Measurements from ENCODE around the gene SLC25A12.
"Not testable (repeated sequence)": the region's sequence is repeated elsewhere in the genome, so short reads cannot be mapped to it uniquely, and the experiment has no call there.

The SLC25A12 gene

GRCh38 chr2:171893824-171894611 is at the start of gene SLC25A12:
Gene SLC25A12, minus strand, starts transcription at chr2:171894244. Its CDS starts 30 bp downstream, at chr2:171894214.
- DNase-seq, result peak; percentile 64

GRCh38 chr2:171941316-171941699 is 47.3 kb upstream of the SLC25A12 start:
- DNase-seq, result no peak

- DNase-seq, result no peak
These were observed 45.7 kb upstream of the SLC25A12 start for GRCh38 chr2:171939743-171940071.

GRCh38 chr2:171939058-171939742 is 45.2 kb upstream of the SLC25A12 start:
- no peak for DNase-seq

- DNase-seq, result no peak
These were observed 36.3 kb upstream of the SLC25A12 start for GRCh38 chr2:171930385-171930784.

- DNase-seq, result no peak
These were observed 30.3 kb upstream of the SLC25A12 start for GRCh38 chr2:171924170-171924942.

- no peak for DNase-seq
These were observed 29.2 kb upstream of the SLC25A12 start for GRCh38 chr2:171923206-171923605.

GRCh38 chr2:171922230-171923022 is 28.4 kb upstream of the SLC25A12 start, which contains the start of gene HAT1:
Gene HAT1, plus strand, starts transcription at chr2:171922461. Its CDS starts 40 bp downstream, at chr2:171922501.
- peak; percentile 95 for DNase-seq

GRCh38 chr2:171921970-171922229 is 27.9 kb upstream of the SLC25A12 start:
- DNase-seq, result no peak

GRCh38 chr2:171919453-171919852 is 25.4 kb upstream of the SLC25A12 start:
- DNase-seq, result no peak

- DNase-seq, result no peak
These were observed 19.5 kb upstream of the SLC25A12 start for GRCh38 chr2:171913517-171913916.

- DNase-seq, result no peak
These were observed 16.4 kb upstream of the SLC25A12 start for GRCh38 chr2:171910494-171910893.

- DNase-seq, result no peak
These were observed 15.2 kb upstream of the SLC25A12 start for GRCh38 chr2:171909266-171909665.

GRCh38 chr2:171908235-171908634 is 14.2 kb upstream of the SLC25A12 start:
- DNase-seq, result no peak

GRCh38 chr2:171902840-171903420 is 8.9 kb upstream of the SLC25A12 start:
- DNase-seq, result no peak

GRCh38 chr2:171899623-171900282 is 5.7 kb upstream of the SLC25A12 start:
- not testable (repeated sequence) for DNase-seq

- DNase-seq, result no peak
These were observed 1.7 kb upstream of the SLC25A12 start for GRCh38 chr2:171895786-171896185.

- DNase-seq, result no peak
These were observed 536 bp upstream of the SLC25A12 start for GRCh38 chr2:171894612-171894947.

- DNase-seq, result no peak
These were observed 734 bp downstream of the SLC25A12 start for GRCh38 chr2:171893196-171893823.

GRCh38 chr2:171889808-171890207 is 4.2 kb downstream of the SLC25A12 start:
- DNase-seq, result no peak

GRCh38 chr2:171889333-171889732 is 4.7 kb downstream of the SLC25A12 start:
- DNase-seq, result no peak

Data from CD4-positive, alpha-beta T cell treated with Interferon gamma for 1 hour (primary cell).